ENCODE measurements around the gene SPOCK2.
"Not testable (repeated sequence)": the region's sequence is repeated elsewhere in the genome, so short reads cannot be mapped to it uniquely, and the experiment has no call there.

Gene SPOCK2

GRCh38 chr10:72056113-72056512 lies 32.2 kb downstream of the SPOCK2 start:
- no peak for DNase-seq (ENCODE audit: low spot score)

DNA sequence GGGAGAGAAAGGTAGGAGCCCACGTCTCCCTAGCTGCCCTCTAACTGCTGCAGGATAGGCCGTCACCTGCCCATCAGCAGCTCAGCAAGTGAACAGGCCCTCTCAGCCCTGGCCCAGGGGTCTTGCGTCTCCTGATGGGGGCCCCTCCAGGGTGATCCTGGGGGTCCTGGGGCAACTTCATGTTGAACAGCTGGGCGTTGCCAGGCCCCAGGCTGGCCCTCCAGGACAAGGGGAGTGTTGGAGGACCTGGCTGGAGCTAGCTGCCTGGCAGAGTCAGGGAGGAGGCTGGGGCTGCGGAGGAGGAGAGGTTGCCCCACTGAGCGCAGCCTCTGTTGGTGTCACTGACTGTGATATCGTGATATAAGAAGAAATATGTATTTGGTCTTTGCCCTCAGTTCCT lies 34.7 kb downstream of the SPOCK2 start:
- DNase-seq (ENCODE audit: low spot score) = no peak

DNA sequence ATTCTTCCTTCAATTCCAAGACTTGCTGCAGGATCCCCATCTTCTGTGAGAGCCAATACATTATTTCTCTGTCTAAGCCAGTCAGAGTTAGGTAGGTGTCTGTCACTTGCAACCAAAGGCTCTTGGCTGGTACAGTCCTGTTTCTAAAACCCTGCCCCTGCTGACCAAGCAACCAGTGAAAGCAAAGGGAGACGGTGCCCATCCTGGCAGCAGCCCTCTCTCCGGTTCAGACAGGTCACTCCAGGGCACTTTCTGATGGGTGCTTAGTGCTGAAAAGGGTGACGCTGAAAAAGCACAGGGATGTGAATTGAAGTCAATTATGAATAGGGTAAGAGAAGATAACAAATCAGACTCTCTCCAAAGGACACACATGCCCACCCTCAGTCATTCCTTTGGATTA lies 37.5 kb downstream of the SPOCK2 start:
- DNase-seq (ENCODE audit: low spot score) = no peak

DNA sequence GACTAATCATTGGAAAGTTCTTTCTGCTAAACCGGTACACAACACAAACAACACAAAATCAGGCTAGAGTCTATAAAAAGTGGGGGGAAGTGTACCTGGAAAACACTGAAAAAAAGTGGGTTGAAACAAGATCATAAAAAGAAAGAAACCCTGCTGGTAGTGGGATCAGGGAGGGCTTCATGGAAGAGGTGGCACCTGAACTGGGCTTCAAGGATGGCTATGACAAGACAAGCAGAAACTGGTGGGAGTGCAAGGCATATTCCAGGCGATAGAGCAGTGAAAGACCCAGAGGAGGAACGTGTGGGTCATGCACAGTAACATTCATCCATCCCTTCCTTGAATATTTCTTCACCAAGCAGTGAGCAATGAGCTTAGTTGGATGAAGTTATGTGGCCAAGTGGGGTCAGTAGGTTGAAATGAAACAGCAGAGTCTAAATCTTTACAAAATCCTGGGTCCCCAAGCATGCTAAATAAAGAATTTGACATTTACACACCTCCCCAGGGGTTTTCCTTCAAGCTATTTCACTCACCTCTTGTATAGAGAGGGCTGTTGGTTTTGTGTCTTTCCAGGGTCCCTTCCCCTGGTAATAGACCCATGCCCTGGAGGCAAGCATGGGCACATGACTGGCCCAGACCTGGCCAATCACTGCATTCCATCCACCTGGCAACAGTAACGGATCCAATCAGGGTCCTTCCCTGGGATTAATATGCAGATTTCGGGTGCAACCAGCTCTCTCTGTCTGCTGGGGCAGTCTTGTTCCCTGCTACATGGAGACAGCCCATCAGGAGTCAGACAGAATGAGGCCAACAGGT lies 38.2 kb downstream of the SPOCK2 start:
- DNase-seq (ENCODE audit: low spot score) = no peak

GRCh38 chr10:72049472-72049871 lies 38.9 kb downstream of the SPOCK2 start:
- no peak for DNase-seq (ENCODE audit: low spot score)

GRCh38 chr10:72048450-72049124 lies 39.8 kb downstream of the SPOCK2 start:
- DNase-seq (ENCODE audit: low spot score) = peak; percentile 89

GRCh38 chr10:72045586-72045985 lies 42.8 kb downstream of the SPOCK2 start:
- no peak for DNase-seq (ENCODE audit: low spot score)

- DNase-seq (ENCODE audit: low spot score) = no peak
Observed at GRCh38 chr10:72044417-72045041, 43.8 kb downstream of the SPOCK2 start.

DNA sequence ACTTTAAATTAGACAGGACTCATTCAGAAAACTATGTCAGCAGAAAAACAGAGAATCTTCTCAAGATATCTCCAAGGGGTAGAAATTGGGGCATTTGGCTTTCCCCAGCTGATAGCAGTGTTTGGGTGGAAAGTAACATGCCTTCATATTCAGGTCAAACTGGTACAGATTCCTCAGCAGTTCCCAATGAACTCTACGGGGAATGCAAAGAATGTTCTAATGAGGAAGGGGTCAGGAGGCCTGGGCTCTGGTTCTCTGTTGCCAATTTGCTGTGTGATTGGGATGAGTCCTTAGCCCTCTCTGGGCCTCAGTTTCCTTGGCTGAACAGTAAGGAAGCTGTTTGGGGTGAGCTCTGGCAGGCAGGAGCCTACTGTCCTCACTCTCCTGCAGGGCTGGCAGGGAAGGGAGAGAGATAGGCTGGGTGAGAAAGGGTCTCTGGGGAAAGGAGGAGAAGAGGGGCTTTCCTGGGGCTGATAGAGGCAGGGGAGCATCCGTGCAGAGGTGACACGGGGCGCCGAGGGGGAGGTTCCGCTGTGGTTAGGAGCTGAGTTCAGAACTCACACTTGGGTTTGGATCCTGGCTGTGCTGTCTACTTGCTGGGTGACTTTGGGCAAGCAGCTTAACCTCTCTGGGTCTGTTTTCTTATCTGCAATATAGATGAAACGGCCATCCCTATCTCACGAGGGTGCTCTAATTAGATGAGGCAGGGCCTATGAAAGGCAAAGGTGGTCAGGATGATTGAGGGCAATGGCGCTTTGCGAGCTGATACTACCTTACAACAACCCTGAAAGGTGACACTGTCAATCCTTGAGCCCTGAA lies 45.1 kb downstream of the SPOCK2 start:
- no peak for DNase-seq (ENCODE audit: low spot score)

GRCh38 chr10:72041491-72041890 lies 46.9 kb downstream of the SPOCK2 start:
- no peak for DNase-seq (ENCODE audit: low spot score)

- no peak for DNase-seq (ENCODE audit: low spot score)
Observed at GRCh38 chr10:72039377-72039776, 49.0 kb downstream of the SPOCK2 start.

DNA sequence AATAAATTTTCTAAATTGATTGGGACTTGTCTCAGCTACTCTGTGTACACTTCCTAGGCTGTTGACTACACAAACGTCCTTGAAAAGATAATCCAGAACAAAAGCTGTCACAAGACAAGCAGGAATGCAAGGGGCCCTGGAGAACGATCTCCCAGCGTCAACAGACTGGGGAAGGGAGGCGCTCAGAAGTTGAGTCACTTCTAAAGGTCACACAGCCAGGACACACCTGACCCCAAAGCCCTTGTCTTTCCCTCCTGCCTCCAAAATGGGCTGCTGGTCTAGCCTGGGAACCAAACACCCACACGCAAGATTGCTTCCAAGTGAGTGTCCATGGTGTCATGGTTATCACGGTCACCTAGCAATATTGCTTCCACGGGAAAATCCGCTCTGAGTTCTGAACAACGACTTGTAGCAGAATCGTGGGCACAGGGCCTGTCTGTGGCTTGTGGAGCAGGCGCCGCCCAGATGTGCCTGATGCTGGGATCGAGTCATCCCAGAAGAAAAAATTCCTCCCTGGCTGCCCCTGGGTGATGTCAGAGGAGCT lies 49.8 kb downstream of the SPOCK2 start:
- DNase-seq (ENCODE audit: low spot score) = no peak

DNA sequence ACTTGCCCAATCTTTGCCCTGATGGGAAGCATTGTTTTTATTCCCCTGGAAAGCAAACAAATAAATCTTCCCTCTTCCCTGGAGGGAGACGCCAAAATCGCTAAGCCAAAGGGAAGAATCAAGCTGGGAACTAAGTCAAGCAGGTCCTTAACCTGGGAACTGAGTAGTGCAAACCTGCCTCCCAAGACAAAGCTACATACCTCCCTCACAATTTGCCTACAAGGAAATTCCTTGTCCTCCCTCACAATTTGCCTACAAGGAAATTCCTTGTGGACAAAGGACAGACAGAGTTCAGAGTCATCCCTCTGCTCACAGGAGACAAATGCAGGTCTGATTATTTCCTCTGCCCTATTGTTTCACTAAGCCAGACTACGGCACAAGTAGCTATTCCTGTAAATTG lies 50.5 kb downstream of the SPOCK2 start:
- no peak for DNase-seq (ENCODE audit: low spot score)

GRCh38 chr10:72037266-72037665 lies 51.1 kb downstream of the SPOCK2 start:
- DNase-seq (ENCODE audit: low spot score) = no peak

DNA sequence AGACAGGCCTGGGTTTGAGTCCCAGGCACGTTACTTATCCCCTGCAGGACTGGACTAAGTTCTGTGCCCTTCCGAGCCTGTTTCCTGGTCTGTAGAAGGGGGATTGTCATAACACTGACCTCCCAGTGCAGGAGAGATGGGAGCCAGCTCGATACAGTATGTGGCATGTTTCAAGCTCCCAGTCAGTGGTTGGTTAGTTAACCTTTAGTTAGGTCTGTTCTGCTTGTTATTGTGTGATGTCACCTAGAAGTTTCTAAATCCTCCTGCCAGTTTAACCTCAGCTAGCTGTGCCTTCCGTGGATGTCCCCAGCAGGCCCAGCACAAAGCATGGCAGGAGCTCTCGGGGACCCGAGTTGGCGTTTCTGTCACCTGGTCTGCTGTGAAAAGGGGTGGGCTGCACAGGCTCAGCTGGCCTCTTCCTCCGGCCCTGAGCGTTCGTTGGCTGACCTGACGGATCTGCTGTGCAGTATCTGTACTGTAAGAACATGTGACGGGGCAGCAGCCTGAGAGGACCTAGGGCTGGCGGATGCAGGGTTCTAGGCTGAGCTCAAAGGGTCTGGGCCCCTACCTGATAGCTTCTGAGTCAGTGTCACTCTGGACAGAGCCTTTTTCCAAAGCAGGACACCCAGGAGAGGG lies 53.0 kb downstream of the SPOCK2 start:
- no peak for DNase-seq (ENCODE audit: low spot score)

DNA sequence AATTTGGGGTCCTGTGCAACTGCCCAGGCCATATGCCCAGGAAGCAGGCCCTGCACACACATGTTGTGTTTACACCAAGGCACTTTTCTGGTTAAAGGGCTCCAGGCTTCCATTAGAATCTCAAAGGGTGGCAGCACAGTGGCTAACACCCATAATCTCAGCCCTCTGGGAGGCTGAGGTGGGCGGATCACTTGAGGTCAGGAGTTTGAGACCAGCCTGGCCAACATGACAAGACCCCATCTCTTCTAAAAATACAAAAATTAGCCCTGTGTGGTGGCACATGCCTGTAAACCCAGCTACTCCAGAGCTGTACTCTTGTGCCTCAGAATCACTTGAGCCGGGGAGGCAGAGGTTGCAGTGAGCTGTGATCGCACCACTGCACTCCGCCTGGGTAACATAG lies 53.6 kb downstream of the SPOCK2 start:
- no peak for DNase-seq (ENCODE audit: low spot score)

DNA sequence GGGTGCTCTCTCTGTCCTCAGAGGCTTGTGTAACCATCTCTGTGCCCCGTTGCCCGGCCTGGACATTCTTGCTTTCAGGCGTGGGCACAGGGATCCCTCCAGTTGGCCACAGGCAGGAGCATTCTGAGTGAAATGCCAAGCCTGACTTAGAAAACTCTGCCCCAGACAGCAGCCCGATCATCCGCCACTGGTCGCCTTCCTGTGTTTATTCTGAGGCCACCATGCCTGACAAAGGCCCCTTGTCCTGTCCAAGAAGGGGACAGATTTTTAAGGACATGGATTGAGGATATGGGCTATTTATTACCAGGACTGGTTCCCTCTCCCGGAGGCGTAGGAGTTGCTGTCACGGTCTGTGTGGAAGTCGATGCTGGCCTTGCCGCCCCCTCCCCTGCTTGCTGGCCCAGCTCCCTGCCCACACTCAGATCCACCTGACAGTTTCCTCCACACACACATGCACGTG lies 54.3 kb downstream of the SPOCK2 start:
- no peak for DNase-seq (ENCODE audit: low spot score)

GRCh38 chr10:72032409-72033162 lies 55.8 kb downstream of the SPOCK2 start:
- not testable (repeated sequence) for DNase-seq (ENCODE audit: low spot score)

DNA sequence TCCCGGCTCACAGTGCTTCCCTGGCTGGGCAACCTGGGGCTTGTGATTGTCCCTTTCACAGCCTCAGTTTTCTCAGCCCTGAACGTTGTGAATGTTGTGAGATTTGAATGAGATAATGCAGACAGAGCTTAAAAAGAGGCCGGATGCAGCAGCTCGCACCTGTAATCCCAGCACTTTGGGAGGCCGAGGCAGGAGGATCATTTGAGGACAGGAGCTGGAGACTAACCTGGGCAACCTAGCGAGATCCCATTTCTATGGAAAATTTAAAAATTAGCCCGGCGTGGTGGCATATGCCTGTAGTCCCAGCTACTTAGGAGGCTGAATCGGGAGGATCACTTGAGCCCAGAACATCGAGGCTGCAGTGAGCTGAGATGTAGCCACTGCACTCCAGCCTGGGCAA lies 56.6 kb downstream of the SPOCK2 start:
- no peak for DNase-seq (ENCODE audit: low spot score)

GRCh38 chr10:72030762-72031543 lies 57.4 kb downstream of the SPOCK2 start:
- DNase-seq (ENCODE audit: low spot score) = no peak
